A549 (cell line): ENCODE results near the gene JAKMIP1.

Experiments used
- EP300 ChIP-seq, 2 experiments: fragments of >200 bp; sonication (Bioruptor Twin); formaldehyde crosslinking; IDR thresholded peaks; 2 replicates in 1 of 2; 3 replicates in 1 of 2; pipeline ENCODE4 v1.6.1; 2016 to 2017
- MAFK ChIP-seq: fragments of 450-650 bp; IDR thresholded peaks from 2 replicates; pipeline ENCODE4 v1.6.1; 2014; ENCODE audit not compliant: partially characterized antibody
- NPAS2 ChIP-seq: fragments of 250-450 bp; sonication (Bioruptor Pico); IDR thresholded peaks from 2 replicates; pipeline ENCODE4 v1.8.0; 2022; ENCODE audit warnings: mild to moderate bottlenecking, moderate library complexity, borderline replicate concordance
- POLR2AphosphoS2 ChIP-seq: conservative IDR thresholded peaks from 2 replicates; pipeline ENCODE4 v1.6.1; 2012; ENCODE audit warnings: low read length, improper control_type of control experiment, inconsistent platforms
- RAD21 ChIP-seq, 2 experiments: fragments of >200 bp in 1 of 2; sonication (Bioruptor Twin) in 1 of 2; formaldehyde crosslinking in 1 of 2; IDR thresholded peaks in 1 of 2; conservative IDR thresholded peaks in 1 of 2; 2 replicates in 1 of 2; 3 replicates in 1 of 2; pipeline ENCODE4 v1.6.1; 2012 to 2018; ENCODE audit warnings: inconsistent platforms in 1 of 2
- RFX5 ChIP-seq: fragments of 450-650 bp; IDR thresholded peaks from 2 replicates; pipeline ENCODE4 v1.7.1; 2014; ENCODE audit warnings: antibody characterized with exemption, mild to moderate bottlenecking, moderate library complexity
- TF ChIP-seq, protein P1 (sequence below): fragments of >200 bp; sonication (Bioruptor Twin); formaldehyde crosslinking; IDR thresholded peaks from 3 replicates; pipeline ENCODE4 v1.5.1; 2016
- TF ChIP-seq, protein P2 (sequence below): IDR thresholded peaks from 2 replicates; pipeline ENCODE4 v1.6.1; 2012
- TF ChIP-seq, protein P3 (sequence below): IDR thresholded peaks from 2 replicates; pipeline ENCODE4 v1.6.1; 2012

DNA sequence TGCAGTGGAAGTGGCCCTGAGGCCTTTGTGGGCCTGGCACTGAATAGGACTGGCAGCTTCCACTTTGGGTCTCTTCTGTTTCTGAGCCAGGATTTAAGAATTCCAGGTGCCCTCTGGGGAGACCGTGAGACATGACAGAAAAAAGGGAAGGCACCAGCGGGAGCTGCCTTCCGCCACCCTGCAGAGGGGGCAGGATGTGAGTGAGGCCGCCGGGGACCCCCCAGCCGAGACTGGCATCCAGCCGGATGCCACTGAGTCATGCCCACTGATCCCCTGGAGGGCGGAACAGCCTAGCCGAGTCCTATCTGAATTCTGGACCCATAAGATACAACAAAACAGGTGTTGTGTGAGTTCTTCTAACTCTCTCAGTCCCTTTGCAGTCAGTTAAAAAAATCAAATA is 223.4 kb downstream of the JAKMIP1 start:
- TF ChIP-seq, protein P1, sequence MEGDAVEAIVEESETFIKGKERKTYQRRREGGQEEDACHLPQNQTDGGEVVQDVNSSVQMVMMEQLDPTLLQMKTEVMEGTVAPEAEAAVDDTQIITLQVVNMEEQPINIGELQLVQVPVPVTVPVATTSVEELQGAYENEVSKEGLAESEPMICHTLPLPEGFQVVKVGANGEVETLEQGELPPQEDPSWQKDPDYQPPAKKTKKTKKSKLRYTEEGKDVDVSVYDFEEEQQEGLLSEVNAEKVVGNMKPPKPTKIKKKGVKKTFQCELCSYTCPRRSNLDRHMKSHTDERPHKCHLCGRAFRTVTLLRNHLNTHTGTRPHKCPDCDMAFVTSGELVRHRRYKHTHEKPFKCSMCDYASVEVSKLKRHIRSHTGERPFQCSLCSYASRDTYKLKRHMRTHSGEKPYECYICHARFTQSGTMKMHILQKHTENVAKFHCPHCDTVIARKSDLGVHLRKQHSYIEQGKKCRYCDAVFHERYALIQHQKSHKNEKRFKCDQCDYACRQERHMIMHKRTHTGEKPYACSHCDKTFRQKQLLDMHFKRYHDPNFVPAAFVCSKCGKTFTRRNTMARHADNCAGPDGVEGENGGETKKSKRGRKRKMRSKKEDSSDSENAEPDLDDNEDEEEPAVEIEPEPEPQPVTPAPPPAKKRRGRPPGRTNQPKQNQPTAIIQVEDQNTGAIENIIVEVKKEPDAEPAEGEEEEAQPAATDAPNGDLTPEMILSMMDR, result no peak
- TF ChIP-seq, protein P2, sequence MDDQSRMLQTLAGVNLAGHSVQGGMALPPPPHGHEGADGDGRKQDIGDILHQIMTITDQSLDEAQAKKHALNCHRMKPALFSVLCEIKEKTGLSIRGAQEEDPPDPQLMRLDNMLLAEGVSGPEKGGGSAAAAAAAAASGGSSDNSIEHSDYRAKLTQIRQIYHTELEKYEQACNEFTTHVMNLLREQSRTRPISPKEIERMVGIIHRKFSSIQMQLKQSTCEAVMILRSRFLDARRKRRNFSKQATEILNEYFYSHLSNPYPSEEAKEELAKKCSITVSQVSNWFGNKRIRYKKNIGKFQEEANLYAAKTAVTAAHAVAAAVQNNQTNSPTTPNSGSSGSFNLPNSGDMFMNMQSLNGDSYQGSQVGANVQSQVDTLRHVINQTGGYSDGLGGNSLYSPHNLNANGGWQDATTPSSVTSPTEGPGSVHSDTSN, result no peak
- TF ChIP-seq, protein P3, sequence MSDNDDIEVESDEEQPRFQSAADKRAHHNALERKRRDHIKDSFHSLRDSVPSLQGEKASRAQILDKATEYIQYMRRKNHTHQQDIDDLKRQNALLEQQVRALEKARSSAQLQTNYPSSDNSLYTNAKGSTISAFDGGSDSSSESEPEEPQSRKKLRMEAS, result no peak
- no peak for TF ChIP-seq EP300 (IDR thresholded peaks at IDR 0.05)
- TF ChIP-seq RAD21 (conservative IDR thresholded peaks at IDR 0.05 in 1 of 2, IDR thresholded peaks at IDR 0.05 in 1 of 2), result no peak
- TF ChIP-seq RFX5, result no peak
- no peak for TF ChIP-seq POLR2AphosphoS2
- no peak for TF ChIP-seq NPAS2 (CRISPR knock-in tag)
- no peak for TF ChIP-seq MAFK
